ENCODE data around the gene BID. TPM values are rescaled to one million over a fixed set of nuclear protein-coding genes. Genes with fewer than 3 reads are reported as not detected.

BID gene
- total and polyA plus RNA-seq, 10 of the 15 experiments (the other 5 are each of a cell fraction or from before 2014, with no cell fraction given): 7.9 to 241 (median 136) TPM

DNA sequence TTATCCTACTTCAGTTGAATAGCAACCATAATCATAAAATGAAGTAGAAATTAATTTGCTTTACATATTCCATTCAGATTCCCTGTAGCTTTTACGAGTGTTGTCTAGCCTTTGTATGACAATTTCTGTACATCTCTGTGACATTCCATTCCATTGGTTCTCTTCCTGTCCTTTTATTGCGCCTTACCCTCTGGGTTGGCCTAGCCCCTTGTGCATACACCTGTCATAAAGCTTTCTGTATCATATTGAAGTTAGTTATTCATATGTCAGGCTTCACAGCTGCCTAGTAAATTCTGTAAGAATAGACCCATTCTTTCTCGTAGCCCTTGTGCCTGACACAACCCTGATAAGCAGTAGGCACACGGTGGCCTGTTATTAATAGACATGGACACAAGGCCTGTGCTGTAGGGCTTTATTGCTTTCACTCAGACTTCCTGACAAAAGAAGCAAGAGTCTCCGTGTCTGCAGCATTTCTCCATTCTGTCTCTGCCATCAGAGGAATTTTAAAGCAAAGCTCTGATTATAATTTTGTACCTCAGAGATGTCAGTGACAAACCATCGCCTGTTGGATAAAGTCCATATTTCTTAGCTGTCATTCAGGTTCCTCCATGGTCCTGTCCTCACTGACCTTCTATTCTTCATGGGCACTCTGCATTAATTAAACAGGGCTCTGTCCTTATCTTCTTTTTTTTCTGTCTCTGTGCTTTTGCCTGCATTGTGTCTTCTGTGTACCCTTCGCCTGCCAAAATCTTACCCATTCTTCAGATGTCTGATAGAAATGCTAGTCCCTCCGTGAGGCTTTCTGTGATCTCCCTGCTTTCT lies 49.4 kb downstream of the BID start:
- H3K4me1 ChIP-seq (ENCODE audit: control insufficient read depth, insufficient read depth, low read length): no peaks in the 10 kb centered on the region
- no peak overlapping the region for H3K27ac ChIP-seq (ENCODE audit: control insufficient read depth, insufficient read depth)
- POLR2A ChIA-PET: interaction anchor here (0.7 kb wide), 1 partner anchor 520 kb away, joined by 3 read pairs; no protein-coding TSS in a partner anchor
- H3K79me2 ChIP-seq (ENCODE audit: control insufficient read depth, insufficient read depth, low read length): no peaks in the 10 kb centered on the region
- TF ChIP-seq ZZZ3 (IDR thresholded peaks at IDR 0.05; ENCODE audit: control insufficient read depth, insufficient read length, low read depth) (no peak), ZNF207 (IDR thresholded peaks at IDR 0.05; ENCODE audit: borderline replicate concordance) (no peak), TCF3 (IDR thresholded peaks at IDR 0.05; ENCODE audit: borderline replicate concordance, insufficient read depth, low read depth, low read length) (no peak), CTCF (IDR thresholded peaks at IDR 0.05 in 2 of 3, conservative IDR thresholded peaks at IDR 0.05 in 1 of 3; ENCODE audit: control insufficient read depth in 2 of 3, extremely low read depth in 1 of 3, insufficient read depth in 1 of 3, low read depth in 3 of 3, low read length in 3 of 3) (no peak), MYB (IDR thresholded peaks at IDR 0.05; ENCODE audit: borderline replicate concordance, low read depth, low read length) (no peak), RUNX3 (IDR thresholded peaks at IDR 0.05; ENCODE audit: low read length) (no peak), MYC (IDR thresholded peaks at IDR 0.05; ENCODE audit: insufficient read depth, insufficient read length, insufficient replicate concordance, low read length, severe bottlenecking) (no peak), SRF (IDR thresholded peaks at IDR 0.05; ENCODE audit: low read depth in 2 of 2, low read length in 2 of 2) (no peak), GATAD2B (conservative IDR thresholded peaks at IDR 0.05; ENCODE audit: low read depth) (no peak), HDGF (IDR thresholded peaks at IDR 0.05) (no peak)
- H3K4me3 ChIP-seq: no peak overlapping the region
- FAIRE-seq (no peak), DNase-seq (ENCODE audit: low read depth, low spot score) (no peak), ATAC-seq (no peak)
- peaks cover 6 to 8% of the 10 kb centered on the region in 2 experiments; a peak in 3 of 4 replicates for H3K36me3 ChIP-seq (ENCODE audit: control insufficient read depth in 2 of 2, insufficient read depth in 2 of 2, low read length in 1 of 2)
- SMC1A ChIA-PET (ENCODE audit: uncharacterized antibody, unreplicated experiment): interaction anchor here (1.0 kb wide), 1 partner anchor 60 kb away, joined by 3 read pairs; no protein-coding TSS in a partner anchor
- H3K4me2 ChIP-seq (ENCODE audit: control insufficient read depth, insufficient read depth): no peak overlapping the region
- CTCF ChIA-PET: interaction anchor here (3.0 kb wide), 1 partner anchor 166 kb away, joined by 7 read pairs; no protein-coding TSS in a partner anchor
- no peaks in the 10 kb centered on the region for H3K9me3 ChIP-seq (replicated peaks; ENCODE audit: control insufficient read depth, insufficient read depth, low read length)
- no peaks in the 10 kb centered on the region; the same call in 1 of the 2 replicates for H4K20me1 ChIP-seq (ENCODE audit: control insufficient read depth, insufficient read depth)
- BruUV-seq (replicated peaks): no TSS peak
- no peak overlapping the region for H3K9ac ChIP-seq (ENCODE audit: control insufficient read depth, insufficient read depth, low read length)
- intact Hi-C loops (cut with micrococcal nuclease; ENCODE audit: unreplicated experiment) (loop anchor here (5.0 kb wide), 1 partner anchor 168 kb away; no protein-coding TSS in a partner anchor), in situ Hi-C loops (cut with MboI) (no loop called here)
- 86% methylated on average over 8 of the region's 8 CpGs for WGBS (ENCODE audit: insufficient coverage, insufficient replicate concordance, low lambda C conversion rate, missing lambda C conversion rate)
- H3K27me3 ChIP-seq (replicated peaks in 1 of 2; ENCODE audit: control insufficient read depth in 2 of 2, insufficient read depth in 2 of 2, low read length in 1 of 2): no peaks in the 10 kb centered on the region
- H2AFZ ChIP-seq (ENCODE audit: control insufficient read depth, low read depth, low read length): no peak overlapping the region
- RAD21 ChIA-PET (ENCODE audit: unreplicated experiment): interaction anchor here (1.1 kb wide), 1 partner anchor 301 kb away, joined by 3 read pairs; no protein-coding TSS in a partner anchor

Data from GM12878 (cell line).